SH-SY5Y (cell line): ENCODE data around the gene PARVG.

Experiments used
- GATA2 ChIP-seq: IDR thresholded peaks from 2 replicates; pipeline ENCODE4 v1.6.1; 2011; ENCODE audit warnings: mild to moderate bottlenecking, low read depth, low read length
- GATA3 ChIP-seq: IDR thresholded peaks from 2 replicates; pipeline ENCODE4 v1.6.1; 2011; ENCODE audit warnings: low read depth, mild to moderate bottlenecking, low read length, moderate library complexity

GRCh38 chr22:44256085-44256484 is 75.4 kb downstream of the PARVG start:
- TF ChIP-seq GATA2 (no peak), GATA3 (no peak)
